Superior temporal gyrus (tissue), 1 donor: ENCODE measurements around the gene TP53TG5.
A peak's percentile ranks its signal among the peaks of the same experiment; 100 is the strongest.
"Not testable (repeated sequence)": the region's sequence is repeated elsewhere in the genome, so short reads cannot be mapped to it uniquely, and the experiment has no call there.

Experiments
- DNase-seq: peaks from one replicate; pipeline ENCODE4 v3.0.0-alpha.2; 2016; ENCODE audit errors: extremely low spot score

Gene TP53TG5

DNA sequence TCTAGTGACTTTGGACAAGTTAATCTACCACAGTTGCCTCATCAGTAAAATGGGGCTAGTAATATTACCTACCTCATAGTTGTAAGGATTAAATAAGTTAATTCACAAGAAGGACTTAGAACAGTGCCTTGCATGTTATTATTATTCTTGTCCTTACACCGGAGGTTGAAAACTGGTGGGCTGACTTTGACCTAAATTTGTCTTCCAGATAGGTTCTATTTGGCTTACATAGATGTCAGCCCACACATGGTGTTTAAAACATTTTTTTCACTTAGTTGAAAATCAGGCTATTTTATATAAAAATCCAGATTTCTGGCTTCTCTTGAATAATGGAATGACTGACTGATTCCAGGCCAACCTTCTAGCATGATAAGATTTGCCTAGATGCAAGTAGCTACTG lies 11.9 kb downstream of the TP53TG5 start:
- no peak for DNase-seq

DNA sequence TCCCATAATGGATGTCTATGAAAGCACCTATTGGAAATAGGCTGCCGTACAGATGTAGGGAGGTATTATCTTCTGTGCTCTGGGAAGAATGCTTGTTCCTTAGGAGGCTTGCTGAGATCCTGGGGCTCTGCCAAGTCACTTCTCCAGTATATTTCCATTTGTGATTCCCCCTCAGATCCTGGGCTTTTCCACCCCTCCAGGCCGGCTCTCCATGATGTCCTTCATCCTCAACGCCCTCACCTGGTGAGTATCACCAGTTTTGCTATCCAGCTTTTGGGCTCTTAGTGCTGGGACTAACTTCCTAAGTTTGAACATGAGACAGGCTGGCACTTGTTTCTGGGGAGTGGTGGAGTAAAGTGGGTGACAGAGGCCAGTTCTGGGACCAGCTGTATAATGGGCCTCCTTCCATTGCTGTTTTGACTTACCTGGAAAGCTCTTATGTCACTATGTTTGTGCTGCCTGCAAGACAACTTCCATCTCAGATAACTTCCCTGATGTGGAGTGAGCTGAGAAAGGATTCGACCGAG lies 12.6 kb downstream of the TP53TG5 start:
- DNase-seq: no peak

DNA sequence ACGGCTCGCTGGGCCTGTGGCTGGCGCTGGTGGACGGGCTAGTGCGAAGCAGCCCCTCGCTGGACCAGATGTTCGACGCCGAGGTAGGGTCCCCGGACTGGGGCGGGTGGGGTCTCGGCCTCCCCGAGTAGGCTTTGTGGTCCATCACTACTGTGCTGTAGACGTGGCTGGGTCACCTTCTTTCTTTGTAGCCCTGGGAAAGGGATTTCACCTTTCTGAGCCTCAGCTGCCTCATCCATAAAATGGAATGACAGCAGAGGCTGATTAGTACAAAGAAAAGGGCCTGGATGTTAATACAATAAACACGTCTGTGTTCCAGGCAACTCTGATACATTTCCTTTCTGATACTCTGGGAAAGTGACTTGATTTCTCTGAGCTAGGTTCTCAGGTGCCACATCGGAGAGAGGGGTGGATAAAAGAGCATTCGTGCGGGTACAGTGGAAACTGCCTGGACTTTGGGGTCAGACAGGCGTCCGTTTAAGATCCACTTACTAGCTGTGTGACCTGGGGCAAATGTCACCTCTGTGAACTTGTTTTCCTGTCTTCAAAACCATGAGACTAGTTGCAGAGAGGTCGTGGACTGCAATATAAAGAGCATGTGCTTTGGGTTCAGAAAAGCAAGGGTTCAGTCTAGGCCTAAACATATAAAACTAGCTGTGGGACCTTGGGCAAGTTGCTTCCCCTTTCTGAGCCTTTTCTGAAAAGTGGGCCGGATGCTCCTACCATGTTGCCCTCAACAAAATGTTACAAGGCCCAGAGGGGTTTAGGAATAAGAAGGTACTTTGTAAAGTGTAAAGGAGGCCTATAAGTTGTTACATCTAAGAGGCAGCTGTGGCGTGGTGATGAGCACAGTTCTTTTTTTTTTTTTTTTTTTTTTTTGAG lies 14.3 kb downstream of the TP53TG5 start:
- DNase-seq: no peak

DNA sequence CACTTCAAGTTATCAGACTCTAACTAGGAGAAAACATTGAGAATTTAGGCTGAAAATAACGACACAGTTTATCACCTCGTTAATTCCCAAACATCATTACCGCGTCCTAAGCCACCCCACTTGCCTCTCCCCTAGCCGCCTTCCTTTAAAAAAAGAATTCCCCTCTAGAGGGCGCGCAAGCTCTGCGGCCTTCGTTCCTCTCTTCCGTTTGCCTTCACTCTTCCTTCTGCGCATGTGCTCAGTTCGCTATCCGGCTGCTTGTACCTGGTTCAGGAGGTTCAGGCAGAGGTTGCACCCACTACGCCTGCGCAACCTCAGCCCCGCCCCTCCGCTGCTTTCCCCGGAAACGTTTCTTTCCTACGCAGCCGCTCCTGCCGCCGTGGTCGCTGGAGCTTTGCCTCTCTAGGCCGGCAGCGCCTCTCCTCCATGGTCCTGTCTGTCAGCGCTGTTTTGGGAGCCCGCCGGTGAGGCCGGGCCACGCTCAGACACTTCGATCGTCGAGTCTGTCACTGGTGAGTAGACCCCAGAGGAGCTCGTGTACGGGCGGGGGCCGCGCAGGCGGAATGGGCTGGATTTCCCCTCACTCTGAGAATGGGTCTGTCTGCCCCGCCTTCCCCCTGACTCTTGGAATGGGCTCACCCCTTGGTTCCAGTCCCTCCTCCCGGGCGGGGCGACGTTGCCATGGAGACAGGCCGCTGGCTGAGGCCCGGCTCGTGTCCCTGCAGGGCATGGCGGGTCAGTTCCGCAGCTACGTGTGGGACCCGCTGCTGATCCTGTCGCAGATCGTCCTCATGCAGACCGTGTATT lies 15.1 kb downstream of the TP53TG5 start, which contains the start of gene SYS1:
Gene SYS1, plus strand, starts transcription at position 353 of the 807 bp plus-strand sequence. Its CDS starts 376 bp downstream, at position 729.
- peak; percentile 99 for DNase-seq

DNA sequence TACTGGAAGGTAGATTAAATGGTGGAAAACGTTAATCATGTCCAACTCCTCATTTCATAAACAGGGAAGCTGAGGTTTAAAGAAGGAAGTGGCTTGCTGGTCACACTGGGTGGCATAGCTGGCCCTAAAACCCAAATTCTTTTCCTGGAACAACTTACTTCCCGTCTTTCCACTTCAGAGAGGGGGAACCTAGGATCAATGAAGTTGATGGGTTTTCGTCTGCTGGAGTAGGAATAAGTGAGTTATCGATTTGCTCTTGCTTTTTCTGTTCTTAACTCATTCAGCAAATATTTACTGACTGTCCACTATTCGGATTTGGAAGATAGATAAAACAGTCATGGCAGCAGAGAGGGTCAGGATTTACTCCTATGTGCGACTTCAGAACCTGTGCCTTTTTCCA lies 16.3 kb downstream of the TP53TG5 start:
- no peak for DNase-seq

DNA sequence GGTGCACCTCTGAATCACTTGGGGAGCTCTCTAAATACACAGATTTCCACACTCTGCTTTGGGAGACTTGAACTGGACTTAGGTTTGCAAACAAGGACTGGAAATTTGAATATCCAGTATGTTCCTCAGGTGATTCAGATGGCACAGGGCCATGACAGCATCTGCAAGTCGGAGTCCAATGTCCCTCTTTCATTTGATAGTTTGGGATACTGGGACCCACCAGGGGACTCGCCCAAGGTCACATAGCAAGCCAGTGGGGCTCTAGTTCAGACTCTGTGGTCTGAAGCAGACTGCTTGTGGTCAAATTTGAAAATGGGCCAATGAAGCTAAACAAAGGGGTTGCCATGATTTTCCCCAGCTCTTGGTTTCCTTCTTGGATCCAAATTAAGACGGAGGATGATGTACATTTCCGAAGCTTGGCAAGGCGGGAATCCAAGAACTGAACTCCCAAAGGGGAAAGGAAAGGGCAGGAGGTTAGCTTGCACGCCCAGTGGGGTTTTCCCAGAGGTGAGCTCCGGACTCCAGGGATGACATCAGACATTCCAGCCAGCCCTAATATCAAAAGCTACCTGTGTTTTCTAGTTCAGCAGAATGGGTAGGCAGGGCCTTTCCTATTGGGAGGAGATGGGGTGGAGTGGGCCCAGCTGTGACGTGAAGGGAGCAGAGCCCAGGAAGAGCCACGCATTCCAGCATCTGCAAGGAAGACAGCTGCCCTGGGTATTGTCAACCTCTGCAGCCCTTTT lies 18.5 kb downstream of the TP53TG5 start:
- no peak for DNase-seq

DNA sequence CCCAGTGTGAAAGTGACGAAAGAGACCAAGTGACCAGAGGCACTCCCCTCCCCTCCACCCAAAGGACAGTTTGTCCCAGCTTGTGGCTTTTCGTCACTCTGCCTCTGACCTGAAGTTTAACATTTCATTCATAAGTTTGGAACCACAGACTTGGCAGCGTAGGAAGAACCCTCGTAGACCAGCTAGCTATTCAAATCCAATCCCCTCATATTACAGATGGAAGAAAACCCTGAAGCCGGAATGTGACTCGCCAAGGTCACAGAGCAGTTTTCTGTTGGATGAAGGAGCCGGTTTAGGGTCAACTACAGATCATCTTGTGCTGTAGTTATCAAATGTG lies 19.1 kb downstream of the TP53TG5 start:
- no peak for DNase-seq

DNA sequence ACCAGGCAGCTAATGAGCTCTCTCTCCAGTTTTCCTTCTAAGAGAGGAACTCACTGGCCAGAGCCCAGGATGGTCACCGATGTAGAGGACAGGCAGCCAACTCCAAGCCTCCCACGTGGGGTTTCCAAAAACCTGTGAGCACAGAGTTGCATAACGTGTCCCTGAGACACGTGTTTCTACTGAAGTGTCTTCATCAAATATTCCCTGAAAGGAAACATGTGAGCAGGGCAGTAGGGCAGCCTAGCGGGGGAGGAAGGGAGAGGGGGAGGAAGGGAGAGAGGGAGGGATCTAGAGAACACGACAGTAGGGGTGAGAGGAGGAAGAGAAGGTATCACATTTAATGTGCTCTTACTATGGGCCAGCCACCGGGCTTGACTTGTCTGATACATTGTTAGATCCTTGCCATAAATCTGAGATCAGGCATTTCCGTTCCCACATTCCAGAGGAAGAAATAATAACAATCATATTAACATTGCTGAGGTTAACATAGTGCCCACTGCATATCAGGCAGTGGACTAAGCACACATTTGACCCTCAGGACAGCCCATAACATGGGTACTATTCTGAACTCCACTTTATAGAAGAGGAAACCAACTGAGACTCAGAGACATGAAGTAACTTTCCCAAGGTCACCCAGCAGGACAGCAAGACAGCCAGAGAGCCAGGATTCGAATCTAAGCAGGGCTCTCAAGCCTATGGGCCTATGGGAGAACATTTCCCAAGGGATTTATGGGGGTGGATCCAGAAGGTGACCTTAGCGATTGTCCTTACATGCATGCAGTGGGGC lies 19.6 kb downstream of the TP53TG5 start:
- DNase-seq: peak; percentile 80

DNA sequence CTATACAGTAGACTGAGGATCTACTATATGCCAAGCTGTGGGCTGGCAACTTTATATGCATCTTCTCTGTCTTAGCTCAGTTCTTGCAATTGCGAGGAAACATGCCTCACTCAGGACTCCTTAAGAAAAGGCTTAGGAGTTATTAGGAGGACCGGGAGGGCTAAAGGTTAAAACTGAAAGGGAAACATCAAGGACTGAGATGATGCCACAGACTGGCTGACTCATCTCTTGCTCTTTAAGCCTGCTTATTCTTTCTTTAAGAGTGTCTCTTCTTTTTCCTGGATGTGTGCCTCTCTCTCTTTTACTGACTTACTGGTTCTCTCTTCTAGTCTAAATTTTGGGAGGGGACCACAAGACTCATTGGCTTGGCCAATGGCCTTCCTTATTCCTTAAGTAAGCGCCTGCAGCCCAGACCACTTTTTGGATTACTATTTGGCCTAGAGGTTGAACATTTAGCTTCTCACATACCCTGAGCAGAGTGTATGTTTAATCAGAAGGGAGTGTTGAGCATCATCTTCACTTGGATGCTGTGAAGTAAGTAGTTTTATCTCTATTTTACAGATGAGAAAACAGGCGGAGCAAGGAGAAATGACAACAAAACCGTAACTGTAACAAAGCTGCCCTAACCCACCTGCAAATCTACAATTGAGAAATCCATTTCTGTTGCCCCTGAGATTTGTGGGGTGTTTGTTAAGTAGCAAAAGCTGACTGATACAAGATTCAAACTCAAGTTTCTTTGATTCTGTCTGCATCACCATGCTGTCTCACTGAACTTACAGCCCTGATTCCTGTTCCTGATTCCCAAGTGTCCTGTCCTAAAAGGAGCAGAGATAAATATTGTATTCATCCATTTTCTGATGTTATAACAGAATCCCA lies 22.7 kb downstream of the TP53TG5 start:
- DNase-seq: no peak

DNA sequence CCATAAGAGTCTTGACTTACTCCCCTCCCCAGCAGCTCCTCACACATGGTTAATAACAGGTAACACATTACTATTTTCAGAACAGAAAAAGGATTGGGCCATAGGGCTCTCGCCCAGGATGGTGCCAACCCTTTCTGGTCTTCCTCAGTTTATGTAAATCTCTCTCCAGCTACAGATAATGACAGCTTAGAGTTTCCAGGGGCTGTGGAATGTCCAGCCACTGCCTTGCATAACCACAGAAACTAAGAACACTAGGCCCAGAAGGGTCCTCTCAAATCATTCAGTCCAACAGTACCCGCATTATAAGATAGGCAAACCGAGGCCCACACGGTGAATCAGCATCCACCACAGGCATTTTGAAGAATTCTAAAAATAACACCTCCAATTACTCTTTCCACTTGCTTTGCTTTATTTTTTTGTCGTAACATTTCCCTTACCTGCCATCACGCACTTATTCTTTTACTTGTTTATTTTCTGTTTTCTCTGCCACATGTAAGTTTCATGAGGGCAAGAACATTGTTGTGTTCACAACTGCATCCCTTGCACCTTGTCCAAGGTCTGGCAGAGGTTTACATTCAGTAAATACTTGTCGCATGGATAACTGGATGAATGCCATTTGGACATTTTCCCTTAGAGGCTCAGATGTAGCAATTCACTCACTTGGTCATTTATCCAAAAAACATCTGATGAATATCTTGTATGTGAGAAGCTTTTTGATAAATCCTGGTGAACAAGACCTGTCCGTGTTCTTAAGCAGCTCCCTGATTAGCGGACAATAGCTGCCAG lies 23.5 kb downstream of the TP53TG5 start:
- no peak for DNase-seq

DNA sequence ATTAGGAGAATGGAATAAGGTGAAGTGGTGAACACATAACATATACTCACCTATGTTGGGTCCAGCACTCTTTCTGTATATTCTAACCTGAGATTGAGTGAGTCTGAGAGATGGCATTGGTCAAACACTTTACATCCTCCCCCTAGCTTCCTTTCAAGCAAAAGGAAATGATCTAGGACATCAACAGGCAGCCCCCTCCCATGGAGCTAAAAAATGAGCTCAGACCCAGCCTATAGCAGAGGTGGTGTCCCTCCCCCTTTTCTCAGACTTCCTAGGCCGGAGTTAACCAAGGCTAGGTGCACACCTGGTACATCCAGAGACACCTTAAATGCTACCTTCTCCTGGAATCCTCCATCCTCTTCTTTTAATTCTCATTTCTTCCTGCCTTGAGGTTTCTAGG lies 24.4 kb downstream of the TP53TG5 start:
- no peak for DNase-seq

DNA sequence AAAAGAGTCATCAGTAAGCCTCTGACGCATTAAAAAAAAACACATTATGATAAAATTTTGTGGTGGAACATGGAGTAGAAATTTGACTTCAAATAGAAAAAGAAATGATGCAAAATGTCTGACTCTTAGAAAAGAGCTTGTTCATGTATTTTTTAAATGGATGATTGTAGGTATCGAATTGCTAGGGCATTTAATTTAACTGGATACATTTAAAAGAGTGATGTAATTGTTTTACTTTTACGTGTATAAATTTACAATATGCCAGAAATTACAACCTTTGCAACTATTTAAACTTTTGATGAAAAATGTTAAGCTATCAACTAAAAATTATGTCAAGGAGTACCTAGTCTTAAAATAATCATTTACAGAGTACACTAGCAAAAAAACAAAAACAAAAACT lies 25.4 kb downstream of the TP53TG5 start:
- DNase-seq: no peak

DNA sequence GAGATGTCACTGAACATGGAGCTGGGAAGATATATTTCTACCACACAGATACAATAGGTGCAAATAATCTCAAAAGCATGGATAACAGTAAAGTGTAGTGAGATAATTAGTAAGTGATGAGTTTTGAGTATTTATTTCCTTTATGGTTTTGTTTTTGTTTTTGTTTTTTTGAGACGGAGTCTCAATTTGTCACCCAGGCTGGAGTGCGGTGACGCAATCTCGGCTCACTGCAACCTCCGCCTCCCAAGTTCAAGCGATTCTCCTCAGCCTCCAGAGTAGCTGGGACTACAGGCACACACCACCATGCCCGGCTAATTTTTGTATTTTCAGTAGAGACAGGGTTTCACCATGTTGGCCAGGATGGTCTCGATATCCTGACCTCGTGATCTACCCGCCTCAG lies 27.3 kb downstream of the TP53TG5 start:
- DNase-seq: not testable (repeated sequence)

DNA sequence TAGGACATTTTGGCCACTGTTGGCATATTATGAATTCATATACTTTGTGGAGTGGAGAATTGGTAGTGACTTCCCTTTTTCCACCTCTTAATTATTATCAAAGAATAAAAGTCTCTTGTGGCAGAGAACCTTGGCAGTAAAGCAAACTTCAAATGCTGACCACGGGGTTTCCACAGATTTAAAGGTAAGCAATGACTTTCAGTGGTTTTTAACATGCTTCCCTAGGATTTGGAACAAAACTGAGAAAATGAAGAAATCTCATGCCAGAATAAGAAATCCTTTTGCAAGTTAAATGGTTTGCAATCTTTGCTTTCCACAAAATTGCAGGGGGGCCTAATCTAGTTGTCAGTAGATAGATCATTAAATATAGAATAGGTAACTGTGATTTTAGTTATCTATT lies 27.9 kb downstream of the TP53TG5 start:
- DNase-seq: no peak

DNA sequence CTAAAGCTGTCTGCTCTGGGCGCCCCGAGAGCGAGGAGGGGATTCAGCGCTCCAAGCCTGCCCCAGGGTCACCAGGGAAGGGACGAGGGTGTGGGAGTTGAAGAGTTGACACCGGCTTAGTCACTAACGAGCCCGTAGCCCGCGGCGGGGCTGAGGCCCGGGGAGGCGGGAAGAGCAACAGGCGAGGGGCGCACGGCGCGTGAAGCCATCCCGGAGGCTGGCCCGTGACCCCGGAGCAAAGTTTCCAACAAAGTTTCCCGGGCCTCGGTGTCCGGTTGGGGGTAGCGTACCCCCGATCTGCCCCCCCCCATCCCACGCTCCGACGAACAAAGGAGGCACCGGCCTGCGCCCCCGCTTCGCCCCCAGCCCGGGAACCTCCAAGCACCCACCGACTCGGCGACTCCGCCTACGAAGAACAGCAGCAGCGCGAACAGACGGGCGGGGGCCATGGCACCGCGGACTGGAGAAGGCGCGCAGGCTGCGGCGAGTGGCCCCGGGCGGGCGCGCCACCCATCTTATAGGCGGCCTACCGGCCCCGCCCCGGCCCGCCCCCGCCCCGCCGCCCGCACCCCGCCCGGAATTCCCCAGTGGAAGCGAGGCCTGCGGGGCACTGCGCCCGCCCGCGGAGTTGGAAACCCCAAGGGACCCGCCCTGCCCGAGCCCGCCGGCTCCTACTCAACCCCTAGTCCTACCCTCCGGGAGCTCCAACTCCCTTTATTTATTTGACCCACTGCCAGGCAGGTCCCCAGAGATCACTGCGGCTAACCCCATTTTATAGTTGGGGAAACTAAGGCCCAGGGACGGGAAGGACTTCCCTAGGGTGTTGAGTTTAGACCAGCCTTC lies 30.0 kb downstream of the TP53TG5 start, which contains the start of gene SDC4:
Gene SDC4, minus strand, starts transcription at position 489 of the 843 bp plus-strand sequence. Its CDS starts 40 bp downstream, at position 449.
- DNase-seq: no peak

DNA sequence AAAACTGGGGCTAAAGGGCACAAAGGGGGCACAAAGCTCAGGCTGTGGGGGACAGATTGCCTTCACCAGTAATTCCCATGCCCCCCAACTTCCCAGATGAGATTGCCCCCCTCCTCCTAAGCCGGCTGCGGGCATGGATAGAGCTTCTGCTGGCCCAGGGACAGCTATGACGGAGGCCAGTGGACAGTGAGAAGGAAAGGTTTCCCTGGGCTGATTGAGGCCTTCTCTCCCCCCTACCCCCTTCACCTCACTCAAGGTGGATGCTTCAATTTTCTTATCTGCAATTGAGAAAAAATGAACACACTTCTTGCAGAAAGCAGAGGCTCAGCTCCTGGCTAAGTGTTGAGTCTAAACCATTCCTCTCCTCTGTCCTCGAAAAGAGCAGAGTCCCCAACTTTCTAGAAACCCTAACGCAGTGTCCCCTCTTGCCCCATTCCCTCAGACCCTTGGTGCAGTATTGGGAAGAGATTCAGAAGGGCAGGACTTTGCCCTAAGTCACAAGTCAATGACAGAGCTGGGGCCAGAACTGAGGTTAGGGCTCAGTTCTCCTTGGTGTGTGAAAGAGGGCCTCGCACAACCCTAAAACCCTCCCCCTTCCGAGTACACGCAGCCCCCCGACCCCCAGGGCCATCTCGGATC lies 30.7 kb downstream of the TP53TG5 start:
- DNase-seq: no peak

DNA sequence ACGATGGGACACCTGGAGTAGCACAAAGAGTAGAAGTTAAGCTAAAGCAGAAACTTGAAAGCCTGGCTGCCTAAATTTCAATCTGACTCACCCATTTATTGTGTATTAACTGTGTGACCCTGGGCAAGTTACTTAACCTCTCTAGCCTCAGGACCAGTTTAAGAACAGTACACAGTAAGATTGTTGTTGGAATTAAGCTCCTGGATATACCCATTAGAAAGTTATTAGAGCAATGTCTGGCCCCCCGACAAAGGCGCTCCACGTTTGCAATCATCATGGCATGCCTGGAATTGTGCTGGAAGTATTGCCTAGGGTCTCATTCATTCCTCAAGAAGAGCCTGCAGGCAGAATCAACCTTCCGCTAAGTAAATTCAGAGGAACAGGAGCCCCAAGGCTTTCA lies 31.3 kb downstream of the TP53TG5 start:
- DNase-seq: no peak

DNA sequence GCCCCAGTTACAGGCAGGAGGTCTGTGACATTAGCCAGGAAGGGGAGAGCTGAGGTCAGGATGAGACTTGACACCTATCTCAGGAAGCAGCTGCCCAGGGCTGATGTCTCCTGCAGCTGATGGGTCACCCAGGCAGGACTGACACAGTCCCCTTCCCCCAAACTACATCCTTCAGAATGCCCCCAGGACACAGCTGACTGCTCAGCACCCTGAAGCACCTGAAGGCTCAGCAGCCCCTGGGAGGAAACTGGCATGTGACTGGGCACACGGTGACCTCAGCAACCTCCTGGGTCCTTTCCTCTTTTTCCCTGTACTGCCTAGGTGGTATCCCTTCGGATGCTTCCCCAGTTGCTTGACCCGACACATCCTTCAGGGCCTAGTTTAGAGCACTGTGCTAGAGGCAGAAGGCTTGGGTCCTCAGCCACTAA lies 31.8 kb downstream of the TP53TG5 start:
- DNase-seq: no peak
